GM18508 (cell line): ENCODE results near the gene TSEN2.
"Not testable (repeated sequence)": the region's sequence is repeated elsewhere in the genome, so short reads cannot be mapped to it uniquely, and the experiment has no call there.

ENCODE experiments used
- ATAC-seq: cut with Tn5 transposase; IDR thresholded peaks from one replicate; pipeline ENCODE4 v1.9.1; 2021; ENCODE audit warnings: moderate number of reproducible peaks; ENCODE audit not compliant: insufficient read depth, unreplicated experiment

TSEN2 gene

DNA sequence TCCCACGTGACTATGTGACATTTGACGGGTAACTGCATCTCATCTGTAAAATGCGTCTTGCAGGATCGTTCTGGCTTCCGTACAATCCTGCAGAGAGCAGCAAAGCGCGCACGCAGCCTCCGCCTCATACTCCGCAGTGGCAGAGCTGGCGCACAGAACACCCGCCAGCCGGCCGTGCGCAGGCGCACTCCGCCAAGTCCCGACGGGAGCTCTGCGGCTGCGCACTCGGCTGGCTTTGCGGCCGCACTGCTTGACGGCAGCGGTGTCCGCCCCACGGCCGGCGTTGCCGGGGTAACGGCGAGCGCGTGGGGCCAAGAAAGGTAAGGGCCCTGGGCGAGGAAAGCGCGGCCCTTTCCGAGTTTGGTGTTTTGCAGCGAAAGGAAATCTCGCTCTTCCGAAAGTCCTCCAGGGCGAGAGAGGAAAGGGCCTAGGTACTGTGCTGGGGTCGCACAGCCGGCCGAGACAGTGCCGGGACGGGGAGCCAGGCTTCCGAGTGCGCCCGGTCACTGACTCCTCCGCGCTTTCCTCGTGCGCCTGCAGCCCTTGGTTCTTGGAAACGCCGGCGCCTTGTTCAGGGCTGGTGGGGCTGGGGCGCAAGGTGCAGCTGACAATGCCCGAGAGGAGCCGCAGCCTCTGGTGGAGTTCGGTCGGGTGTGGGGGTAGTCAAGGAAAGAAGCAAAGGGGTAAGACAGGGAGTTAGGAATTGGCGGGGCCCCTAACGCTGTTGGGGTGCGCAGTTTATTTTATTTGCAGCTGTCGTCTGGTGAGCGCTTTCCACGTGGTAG is at the start of gene TSEN2:
TSS of gene TSEN2 (plus strand) at position 283 of the 785 bp plus-strand sequence. CDS start 5,321 bp downstream, outside the sequence.
- peak; percentile 77 for ATAC-seq

DNA sequence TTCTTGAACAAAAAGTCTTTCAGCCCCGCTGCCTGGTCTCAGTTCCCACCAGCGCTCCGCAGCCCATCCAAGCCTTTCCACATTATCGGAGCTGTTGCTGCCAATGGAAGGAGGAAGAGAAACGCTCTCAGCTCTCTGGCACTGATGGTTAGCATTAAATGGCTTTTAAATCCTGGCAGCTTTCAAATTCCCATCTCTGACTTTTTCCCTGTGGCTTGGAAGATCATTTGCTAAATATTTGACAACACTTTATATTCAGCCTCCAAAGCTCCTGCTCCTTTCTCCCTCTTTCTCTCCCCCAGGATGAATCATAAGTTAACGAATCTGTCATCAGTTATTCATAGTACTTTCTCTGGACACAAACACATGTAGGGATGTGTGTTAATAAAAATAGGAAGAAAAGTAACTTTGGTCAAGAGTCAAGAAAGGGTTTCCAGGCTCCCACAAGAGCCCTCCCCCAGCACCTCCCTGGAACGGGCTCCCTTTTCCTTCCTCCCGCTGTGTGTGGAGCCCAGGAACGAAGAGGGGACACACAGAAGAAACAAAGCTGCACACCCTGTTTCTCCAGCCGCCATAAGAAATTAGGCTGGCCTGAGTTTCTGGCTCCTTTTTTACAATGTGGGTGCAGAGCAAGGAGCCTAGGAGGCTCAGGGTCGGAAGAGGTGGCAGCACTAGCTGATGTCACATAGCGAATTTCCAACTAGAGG is 47.6 kb upstream of the TSEN2 start:
- ATAC-seq: no peak

DNA sequence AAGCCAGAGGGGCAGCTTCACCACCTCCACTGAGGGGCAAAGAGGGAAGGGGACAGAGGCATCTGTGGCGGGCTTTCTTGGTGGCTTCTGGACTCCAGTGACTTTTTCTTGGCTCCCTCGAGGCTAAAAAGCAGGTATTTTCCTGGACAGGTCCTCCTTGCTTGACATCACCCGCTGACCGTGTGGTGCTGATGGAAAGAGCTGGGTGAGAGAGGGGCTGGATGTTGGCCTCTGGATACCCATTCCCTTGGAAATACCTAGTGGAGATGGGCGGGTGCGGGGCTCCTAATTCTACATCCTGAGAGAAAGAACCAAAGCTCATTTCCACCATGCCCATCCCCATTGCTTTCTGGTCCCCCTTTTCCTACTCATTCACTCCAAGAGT is 47.1 kb upstream of the TSEN2 start:
- no peak for ATAC-seq

DNA sequence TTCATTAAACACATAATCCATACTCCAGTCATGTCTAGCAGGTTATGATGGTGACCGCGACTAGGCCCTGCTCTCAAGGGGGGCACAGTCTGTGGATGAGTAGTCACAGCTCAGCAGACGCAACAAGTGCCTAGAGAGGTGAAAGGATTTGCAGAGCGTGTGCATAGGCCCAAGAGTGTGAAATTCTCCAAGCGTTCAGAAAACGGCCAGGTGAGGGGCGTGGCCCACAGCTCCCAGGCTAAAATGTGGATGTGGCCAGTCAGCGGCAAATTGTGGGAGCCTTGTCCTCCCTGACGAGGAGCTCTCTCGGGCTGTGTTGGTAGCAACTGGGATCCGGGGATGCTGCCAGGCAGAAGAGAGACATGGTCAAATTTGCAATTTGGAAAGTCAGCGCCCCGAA is 46.4 kb upstream of the TSEN2 start:
- no peak for ATAC-seq

DNA sequence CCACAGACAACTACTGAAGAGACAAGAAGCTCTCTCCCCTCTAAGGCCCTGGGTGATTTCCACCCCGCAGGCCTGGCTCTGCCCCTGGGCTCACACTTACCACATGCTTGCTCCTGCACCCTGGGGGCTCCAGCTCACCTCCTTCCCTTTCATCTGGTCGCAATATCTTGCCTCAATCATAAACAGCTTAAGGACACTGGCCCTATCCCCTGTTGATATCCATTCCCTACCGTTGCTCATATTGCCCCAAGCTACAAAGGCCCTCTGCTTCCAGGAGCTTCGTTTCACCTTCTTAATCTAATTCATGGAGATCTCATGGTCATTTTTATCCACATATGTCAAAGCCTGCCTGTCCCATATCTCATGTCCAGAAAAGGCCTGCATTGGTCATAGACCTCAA is 46.0 kb upstream of the TSEN2 start:
- ATAC-seq: no peak

DNA sequence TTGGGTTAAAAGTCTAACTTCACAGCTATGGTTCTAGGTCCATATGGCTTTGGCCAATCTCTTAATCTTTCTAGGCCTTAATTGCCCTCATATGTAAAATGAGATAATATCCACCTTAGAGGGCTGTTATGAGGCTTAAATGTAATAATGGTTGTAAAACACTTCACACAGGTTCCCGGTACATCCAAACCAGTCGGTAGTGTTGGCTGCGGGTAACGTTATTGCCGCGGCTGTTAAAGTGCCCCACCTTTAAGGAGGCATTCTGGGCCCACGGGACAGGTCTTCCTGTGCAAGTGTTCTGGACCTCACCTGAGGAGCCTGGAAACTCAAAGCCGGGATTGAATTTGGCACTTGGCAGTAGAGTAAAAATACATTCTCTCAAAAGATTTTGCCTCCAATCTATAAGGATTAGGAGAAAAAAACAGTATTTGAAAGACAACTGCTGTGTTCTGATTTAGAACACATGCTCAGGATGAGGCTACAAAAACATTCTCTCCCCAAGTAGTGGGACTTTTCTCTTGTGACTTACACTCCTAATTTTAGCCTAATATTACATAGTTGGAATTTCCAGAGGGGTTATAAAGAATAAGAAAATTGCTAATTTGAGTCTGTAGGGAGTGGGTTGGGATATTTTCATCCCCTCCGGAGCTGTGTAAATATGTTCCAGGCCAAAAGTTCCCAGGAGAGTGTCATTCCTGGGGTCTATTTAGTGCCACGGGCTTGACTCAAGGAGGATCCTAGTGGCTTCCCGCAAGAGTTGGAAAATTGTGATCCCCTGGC is 44.9 kb upstream of the TSEN2 start:
- no peak for ATAC-seq

DNA sequence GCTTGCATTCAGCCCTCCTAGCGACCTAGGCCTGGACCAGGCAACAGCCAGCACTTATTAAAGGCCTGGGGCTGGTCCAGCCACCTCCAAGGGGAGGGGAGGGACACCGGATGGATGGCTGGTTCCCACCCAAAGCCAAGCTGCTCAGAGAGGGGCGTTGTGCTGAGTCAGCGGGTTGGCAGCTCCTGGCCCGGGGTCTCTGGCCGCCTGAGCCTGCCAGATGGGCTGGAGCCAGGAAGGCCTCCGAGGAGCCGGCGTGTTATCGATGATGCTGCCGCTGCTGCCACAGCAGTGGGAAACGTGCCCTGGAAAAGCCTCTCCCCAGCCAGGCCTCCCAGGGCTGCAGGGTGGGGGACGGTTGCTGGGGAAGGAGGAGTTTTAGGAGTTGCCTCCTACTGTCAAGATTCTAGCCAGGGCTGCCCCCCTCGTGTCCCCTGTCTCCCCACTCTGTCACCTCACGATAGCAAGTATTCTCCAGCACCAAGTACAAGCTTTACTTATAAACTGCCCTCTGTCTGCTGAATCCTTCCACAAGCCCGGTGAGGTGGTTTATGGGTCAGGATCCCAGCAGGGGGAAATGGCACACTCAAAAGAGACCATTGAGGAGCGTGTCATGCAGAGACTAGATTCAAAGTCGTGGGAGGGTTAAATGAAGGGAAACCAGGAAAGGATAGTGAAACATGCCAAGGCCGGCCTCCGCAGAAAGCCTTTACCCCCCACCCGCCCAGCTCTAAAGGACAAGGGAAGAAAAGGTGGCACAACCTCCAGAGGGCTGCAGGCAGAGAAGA is 43.2 kb upstream of the TSEN2 start:
- no peak for ATAC-seq

DNA sequence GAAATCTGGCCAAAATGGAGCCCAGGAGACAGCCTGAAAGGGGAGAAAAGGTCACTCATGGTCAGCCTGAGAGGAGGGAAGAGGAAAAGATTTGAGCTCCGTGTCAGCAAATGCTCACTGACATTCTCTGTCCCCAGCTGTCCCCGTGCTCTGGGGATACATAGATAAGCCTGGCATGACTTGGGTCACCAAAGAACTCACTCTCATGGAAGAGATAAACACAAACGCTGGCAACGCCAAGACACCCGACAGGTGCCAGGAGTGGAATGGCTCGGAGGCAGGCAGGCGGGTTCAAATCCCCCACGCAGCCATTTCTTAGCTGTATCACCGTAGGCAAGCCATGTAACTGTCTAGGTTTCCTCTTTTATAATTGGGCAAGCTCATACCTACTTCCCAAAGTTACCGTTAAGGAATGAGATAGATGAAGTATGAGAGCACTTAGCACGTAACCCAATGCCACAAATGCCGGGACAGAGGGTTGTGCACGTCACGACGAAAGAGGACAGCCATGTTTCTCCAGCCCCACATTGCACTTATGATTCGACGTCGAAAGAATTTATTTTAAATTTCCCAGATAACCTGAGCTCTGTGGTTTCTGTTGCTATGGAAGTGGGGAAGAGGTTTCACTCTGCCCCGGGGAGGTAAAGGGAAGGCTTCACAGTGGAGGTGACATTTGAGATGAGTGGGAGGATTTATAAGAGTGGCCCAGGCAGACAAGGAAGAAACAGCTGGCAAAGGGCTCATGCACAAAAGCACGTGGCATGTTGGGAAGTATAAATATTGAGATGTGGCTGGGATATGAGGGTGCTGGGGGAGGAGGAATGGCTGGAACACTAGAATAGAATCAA is 41.4 kb upstream of the TSEN2 start:
- no peak for ATAC-seq

DNA sequence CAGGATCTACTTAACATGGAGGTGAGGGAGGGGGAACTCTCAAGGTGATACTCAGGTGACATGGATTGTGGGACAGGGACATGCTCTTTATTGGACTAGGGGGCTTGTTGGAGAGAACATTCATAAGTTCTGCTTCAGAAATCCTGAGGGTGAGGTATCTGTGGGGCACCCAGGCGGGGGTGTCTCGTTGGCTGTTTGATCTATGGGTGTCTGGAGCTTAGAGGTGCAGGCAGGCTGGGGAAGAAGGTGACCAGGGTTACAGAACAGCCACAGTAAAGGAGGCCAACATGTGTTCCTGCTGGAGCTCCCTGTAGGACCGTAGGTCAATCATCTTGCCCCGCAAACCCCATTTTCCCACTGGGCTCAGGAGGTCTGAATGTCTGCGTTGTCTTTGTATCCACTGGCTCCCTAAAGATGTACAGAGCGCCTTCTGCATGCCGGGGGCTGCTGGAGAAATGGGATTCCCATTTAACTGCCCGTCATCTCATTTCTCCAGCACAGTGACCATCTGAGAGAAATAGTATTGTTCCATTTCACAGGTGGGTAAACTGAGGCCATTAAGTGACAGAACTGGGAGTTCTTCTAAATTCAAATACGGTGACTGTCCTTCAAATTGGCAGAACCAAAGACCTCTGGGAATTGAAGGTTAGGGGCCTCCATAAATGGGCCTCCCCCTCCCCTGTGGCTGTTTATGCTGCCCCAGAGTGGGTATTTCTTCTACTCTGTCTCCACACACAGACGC is 40.3 kb upstream of the TSEN2 start:
- ATAC-seq: no peak

DNA sequence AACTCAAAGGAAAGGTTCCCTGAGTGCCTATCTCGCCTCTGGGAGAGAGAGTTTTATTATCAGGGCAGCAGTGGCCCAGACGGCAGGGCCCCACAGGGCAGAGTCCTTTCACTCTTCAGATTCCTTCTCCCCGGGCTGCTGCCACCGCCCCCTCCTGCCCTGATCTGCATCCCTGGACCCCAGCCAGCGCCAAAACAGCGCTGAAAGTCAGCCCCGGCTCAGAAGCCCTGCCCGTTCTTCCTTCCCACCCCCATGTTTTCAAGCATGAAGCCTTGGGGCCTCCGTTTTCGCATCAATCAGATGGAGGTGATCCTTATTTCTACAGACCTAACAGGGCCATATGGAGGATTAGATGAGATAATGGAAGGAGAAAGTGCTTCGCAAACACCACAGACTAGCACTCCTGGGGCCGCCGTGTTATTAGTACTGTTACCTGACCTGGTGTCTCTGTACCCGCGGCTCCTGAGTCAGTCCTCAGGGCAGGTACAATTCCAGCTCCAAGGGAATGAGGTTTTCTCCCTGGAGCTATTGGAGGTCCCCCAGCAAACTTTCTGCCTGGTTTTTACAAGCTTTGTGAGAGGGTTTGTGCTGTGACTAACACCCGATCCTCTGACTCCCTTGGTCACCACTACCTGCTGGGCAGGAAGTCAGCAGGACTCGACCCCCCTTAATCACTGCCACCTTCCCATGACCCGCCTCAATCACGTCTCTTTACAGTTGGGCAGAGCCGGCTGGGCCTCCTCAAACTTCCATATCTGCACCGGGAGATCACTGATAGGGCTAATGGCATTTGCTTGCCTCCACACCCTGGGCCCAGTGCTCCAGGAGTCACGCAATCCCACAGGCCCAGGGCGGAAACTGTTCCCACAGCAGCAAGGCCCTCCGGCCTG is 39.5 kb upstream of the TSEN2 start:
- no peak for ATAC-seq

DNA sequence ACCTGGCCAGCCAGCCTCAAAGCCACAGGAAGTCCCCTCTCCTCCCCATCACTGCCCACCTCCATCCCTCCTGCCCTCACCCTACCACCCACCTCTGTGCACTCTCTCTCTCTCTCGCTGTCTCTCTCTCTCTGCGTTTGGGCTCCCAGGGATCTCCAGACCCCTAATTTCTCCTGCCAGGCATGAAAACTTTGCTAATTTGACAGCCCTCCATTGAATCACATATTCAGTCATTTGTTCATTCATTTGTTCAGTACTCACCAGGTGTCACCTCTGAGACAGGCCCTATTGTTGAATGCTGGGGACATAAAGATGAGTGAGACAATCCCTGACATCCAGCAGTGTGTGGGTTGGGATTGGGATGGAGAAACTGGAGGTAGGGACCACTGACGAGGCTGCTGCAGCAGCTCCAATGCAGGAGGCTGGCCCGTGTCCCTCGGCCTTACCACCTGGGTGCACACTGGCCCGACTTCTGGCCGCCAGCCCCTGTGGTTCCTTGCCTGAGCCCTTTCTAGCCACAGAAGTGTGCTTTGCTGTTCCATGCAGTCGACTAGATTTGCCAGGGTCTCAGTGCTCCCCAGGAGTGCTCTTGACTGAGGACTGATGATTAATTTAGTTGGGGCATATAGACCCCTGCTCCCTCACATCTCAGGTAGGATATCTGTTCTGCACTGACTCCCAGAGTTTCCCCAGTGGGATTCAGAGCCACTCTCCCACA is 38.6 kb upstream of the TSEN2 start:
- ATAC-seq: no peak

DNA sequence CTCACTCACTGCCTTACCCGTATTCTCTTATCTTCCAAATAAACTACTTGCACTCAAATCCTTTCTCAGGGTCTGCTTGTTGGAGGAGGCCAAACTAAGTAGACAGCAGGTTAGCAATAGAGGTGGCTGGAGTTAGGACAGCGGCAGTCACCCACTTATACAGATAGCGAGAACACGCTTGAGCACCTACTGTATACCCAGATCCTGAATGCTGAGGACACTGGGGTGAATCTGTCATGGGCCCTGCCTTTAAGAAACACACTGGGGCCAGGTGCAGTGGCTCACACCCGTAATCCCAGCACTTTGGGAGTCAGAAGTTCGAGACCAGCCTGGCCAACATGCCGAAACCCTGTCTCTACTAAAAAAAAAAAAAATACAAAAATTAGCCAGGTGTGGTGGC is 38.0 kb upstream of the TSEN2 start:
- ATAC-seq: no peak

DNA sequence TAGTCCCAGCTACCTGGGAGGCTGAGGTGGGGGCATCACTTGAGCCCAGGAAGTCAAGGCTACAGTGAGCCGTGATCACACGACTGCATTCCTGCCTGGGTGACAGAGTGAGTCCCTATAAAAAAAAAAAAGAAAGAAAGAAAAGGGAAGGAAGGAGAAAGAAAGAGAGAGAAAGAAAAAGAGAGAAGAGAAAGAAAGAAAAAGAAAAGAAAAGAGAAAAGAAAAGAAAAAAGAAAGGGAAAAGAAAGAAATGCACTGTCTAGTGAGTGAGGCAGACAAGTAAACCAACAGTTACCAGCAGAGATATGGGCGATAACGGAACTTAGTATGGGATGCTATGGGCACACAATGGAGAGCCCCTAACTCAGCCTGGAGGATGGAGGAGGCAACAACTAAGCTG is 37.2 kb upstream of the TSEN2 start:
- no peak for ATAC-seq

DNA sequence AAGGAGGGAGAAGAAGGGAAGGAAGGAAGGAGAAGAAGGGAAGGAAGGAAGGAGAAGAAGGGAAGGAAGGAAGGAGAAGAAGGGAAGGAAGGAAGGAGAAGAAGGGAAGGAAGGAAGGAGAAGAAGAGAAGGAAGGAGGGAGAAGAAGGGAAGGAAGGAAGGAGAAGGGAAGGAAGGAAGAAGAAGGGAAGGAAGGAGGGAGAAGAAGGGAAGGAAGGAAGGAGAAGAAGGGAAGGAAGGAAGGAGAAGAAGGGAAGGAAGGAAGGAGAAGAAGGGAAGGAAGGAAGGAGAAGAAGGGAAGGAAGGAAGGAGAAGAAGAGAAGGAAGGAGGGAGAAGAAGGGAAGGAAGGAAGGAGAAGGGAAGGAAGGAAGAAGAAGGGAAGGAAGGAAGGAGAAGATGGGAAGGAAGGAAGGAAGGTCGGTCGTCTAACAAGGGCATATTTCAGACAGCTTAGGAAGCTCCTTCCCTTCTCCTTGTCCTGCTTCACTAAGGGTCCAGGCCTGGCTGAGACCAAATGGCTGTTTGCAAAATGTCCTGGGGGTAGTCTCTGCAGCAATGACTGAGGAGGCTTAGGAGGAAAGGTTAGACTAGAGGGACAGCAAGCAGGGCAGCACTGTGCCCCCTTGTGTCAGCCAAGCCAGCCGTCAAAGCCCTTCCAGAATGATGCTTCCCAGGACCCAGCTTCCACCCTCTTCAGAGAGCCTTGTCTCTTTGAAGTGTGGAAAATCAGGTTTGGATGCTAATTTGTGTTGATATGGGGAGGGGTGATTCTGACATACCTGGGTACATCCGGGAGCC is 35.7 kb upstream of the TSEN2 start:
- not testable (repeated sequence) for ATAC-seq

DNA sequence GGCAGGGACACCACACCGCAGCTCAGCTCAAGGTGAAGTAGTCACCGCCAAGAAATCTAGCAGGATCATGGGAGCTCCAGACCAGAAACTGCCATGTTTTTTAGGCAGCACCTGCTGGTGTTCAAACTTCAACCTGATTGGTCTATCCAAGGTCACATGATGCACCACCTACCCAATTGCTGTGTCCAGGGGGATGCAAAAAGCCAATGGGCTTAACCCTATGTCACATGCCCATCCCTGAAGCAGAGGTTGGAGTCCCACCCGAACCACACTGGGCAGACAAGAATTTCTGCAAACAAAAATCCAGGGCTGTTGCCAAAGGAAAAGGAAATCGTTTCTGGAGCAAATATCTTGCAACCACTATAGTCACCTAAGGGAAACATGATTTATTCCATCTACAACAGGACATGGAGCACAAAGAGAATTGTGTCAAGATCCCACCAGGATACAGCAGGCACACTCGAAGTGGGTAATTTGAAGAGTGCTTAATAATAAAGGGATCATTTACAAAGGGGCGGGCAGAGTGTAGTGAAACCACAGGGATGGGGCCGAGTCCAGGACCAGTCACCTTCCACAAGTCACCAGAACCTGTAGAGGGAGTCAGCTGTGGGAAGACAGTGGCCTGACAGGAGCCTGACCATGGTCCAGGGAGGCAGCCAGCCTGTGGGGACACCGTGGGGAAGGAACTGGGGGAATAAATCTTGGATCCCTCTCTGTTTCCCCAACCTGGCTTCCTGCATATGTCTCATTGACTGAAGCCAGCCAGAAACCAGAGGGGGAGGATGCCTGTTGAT is 34.2 kb upstream of the TSEN2 start:
- no peak for ATAC-seq

DNA sequence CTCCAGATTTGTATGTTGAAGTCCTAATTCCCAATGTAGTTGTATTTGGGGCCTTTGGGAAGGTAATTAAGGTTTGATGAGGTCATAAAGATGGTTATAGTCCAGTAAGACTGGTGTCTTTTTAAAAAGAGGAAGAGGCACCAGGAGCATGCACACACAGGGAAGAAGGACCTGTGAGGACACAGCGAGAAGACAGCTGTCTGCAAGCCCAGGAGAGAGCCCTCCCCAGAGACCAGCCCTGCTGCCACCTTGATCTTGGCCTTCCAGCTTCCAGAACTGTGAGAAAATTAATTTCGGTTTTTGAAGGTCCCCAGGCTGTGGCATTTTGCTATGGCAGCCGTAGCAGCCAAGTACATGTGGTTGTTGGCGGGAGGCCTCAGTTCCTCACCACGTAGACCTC is 32.8 kb upstream of the TSEN2 start:
- ATAC-seq: no peak
